H9 (cell line): Measurements from ENCODE around the gene BHLHE40. TPM values are rescaled to one million over a fixed set of nuclear protein-coding genes. Genes with fewer than 3 reads are reported as not detected.
A peak's percentile ranks its signal among the peaks of the same experiment; 100 is the strongest.

Experiments
- DNase-seq: peaks from one replicate; pipeline ENCODE4 v3.0.0-alpha.2; 2017
- H2AFZ ChIP-seq: one replicate; pipeline ENCODE4 v1.6.1; 2013; ENCODE audit warnings: mild to moderate bottlenecking, low read length, control low read depth, moderate library complexity
- H2AK5ac ChIP-seq: 2 replicates; pipeline ENCODE4 v1.6.1; 2013; ENCODE audit warnings: low read length, control low read depth, mixed read lengths; ENCODE audit not compliant: insufficient read length
- H2BK120ac ChIP-seq: one replicate; pipeline ENCODE4 v1.6.1; 2013; ENCODE audit warnings: low read depth, mild to moderate bottlenecking, low read length, control low read depth, inconsistent platforms; ENCODE audit not compliant: poor library complexity, severe bottlenecking
- H2BK12ac ChIP-seq: 2 replicates; pipeline ENCODE4 v1.6.1; 2013; ENCODE audit warnings: low read length, control low read depth, mixed read lengths, low read depth; ENCODE audit not compliant: insufficient read length
- H2BK15ac ChIP-seq: 2 replicates; pipeline ENCODE4 v1.6.1; 2013; ENCODE audit warnings: low read depth, low read length, control low read depth
- H2BK20ac ChIP-seq: one replicate; pipeline ENCODE4 v1.6.1; 2013; ENCODE audit warnings: low read depth, mild to moderate bottlenecking, low read length, control low read depth, inconsistent platforms; ENCODE audit not compliant: poor library complexity, severe bottlenecking
- H2BK5ac ChIP-seq: 2 replicates; pipeline ENCODE4 v1.6.1; 2013; ENCODE audit warnings: low read length, control low read depth, mixed read lengths; ENCODE audit not compliant: insufficient read length
- H3K14ac ChIP-seq: 2 replicates; pipeline ENCODE4 v1.6.1; 2013; ENCODE audit warnings: low read length, control low read depth; ENCODE audit not compliant: insufficient read depth
- H3K18ac ChIP-seq: 2 replicates; pipeline ENCODE4 v1.6.1; 2013; ENCODE audit warnings: low read depth, mild to moderate bottlenecking, mixed read lengths, low read length, control low read depth; ENCODE audit not compliant: insufficient read length
- H3K23ac ChIP-seq: 2 replicates; pipeline ENCODE4 v1.6.1; 2013; ENCODE audit warnings: low read length, control low read depth, mixed read lengths, low read depth; ENCODE audit not compliant: insufficient read length
- H3K23me2 ChIP-seq: 2 replicates; pipeline ENCODE4 v1.6.1; 2013; ENCODE audit warnings: low read depth, mild to moderate bottlenecking, mixed read lengths, low read length, control low read depth; ENCODE audit not compliant: insufficient read length, poor library complexity, severe bottlenecking
- H3K27ac ChIP-seq: 2 replicates; pipeline ENCODE4 v1.5.1; 2013; ENCODE audit warnings: low read length, control low read depth, mixed read lengths, low read depth; ENCODE audit not compliant: insufficient read length
- H3K27me3 ChIP-seq: 2 replicates; pipeline ENCODE4 v1.6.1; 2013; ENCODE audit warnings: low read length, control low read depth, inconsistent platforms; ENCODE audit not compliant: insufficient read depth
- H3K4ac ChIP-seq: 2 replicates; pipeline ENCODE4 v1.6.1; 2013; ENCODE audit warnings: low read depth, mild to moderate bottlenecking, control low read depth, inconsistent platforms, low read length, moderate library complexity
- H3K4me1 ChIP-seq: 2 replicates; pipeline ENCODE4 v1.6.1; 2013; ENCODE audit warnings: low read length, control low read depth, inconsistent platforms; ENCODE audit not compliant: insufficient read depth
- H3K4me2 ChIP-seq: 2 replicates; pipeline ENCODE4 v1.6.1; 2013; ENCODE audit warnings: low read length, control low read depth, mixed read lengths; ENCODE audit not compliant: insufficient read length, insufficient read depth
- H3K56ac ChIP-seq: 2 replicates; pipeline ENCODE4 v1.6.1; 2013; ENCODE audit warnings: low read depth, mild to moderate bottlenecking, mixed read lengths, low read length, control low read depth; ENCODE audit not compliant: insufficient read length
- H3K79me1 ChIP-seq: 2 replicates; pipeline ENCODE4 v1.6.1; 2013; ENCODE audit warnings: low read depth, mild to moderate bottlenecking, moderate library complexity, low read length, control low read depth, inconsistent platforms; ENCODE audit not compliant: insufficient read depth, poor library complexity, severe bottlenecking
- H3K79me2 ChIP-seq: 2 replicates; pipeline ENCODE4 v1.6.1; 2013; ENCODE audit warnings: low read length, control low read depth, inconsistent platforms; ENCODE audit not compliant: insufficient read depth
- H3K9ac ChIP-seq: 2 replicates; pipeline ENCODE4 v1.6.1; 2013; ENCODE audit warnings: low read length, control low read depth, mixed read lengths; ENCODE audit not compliant: insufficient read length; ENCODE audit errors: extremely low read depth
- H3K9me3 ChIP-seq: one replicate; pipeline ENCODE4 v1.6.1; 2013; ENCODE audit warnings: low read depth, low read length, inconsistent platforms; ENCODE audit not compliant: control insufficient read depth
- H3T11ph ChIP-seq: one replicate; pipeline ENCODE4 v1.6.1; 2013; ENCODE audit warnings: mild to moderate bottlenecking, low read length, control low read depth, inconsistent platforms
- H4K20me1 ChIP-seq: one replicate; pipeline ENCODE4 v1.6.1; 2013; ENCODE audit not compliant: control insufficient read depth, insufficient read length, insufficient read depth
- H4K5ac ChIP-seq: 2 replicates; pipeline ENCODE4 v1.6.1; 2013; ENCODE audit warnings: low read depth, mild to moderate bottlenecking, mixed read lengths, low read length, control low read depth; ENCODE audit not compliant: insufficient read length
- H4K8ac ChIP-seq: replicated peaks from 2 replicates; pipeline ENCODE4 v1.6.1; 2013; ENCODE audit warnings: low read length, control low read depth, mixed read lengths, low read depth; ENCODE audit not compliant: insufficient read length
- H4K91ac ChIP-seq: 2 replicates; pipeline ENCODE4 v1.6.1; 2013; ENCODE audit warnings: low read depth, mild to moderate bottlenecking, moderate library complexity, mixed read lengths, low read length, control low read depth; ENCODE audit not compliant: insufficient read length
- H3K27ac Mint-ChIP-seq, 3 experiments: 2 replicates in 2 of 3; 3 replicates in 1 of 3; pipeline ENCODE4 v1.8.0; 2020 to 2021; ENCODE audit warnings: mixed read lengths in 3 of 3, mild to moderate bottlenecking in 1 of 3, moderate library complexity in 1 of 3
- H3K27me3 Mint-ChIP-seq: 2 replicates; pipeline ENCODE4 v1.8.0; 2021; ENCODE audit warnings: low read depth, mild to moderate bottlenecking, moderate library complexity, mixed read lengths
- H3K36me3 Mint-ChIP-seq, 3 experiments: 2 replicates in 2 of 3; 3 replicates in 1 of 3; pipeline ENCODE4 v1.8.0; 2020 to 2021; ENCODE audit warnings: low read depth in 3 of 3, mixed read lengths in 3 of 3; ENCODE audit not compliant: insufficient read depth in 1 of 3
- H3K4me1 Mint-ChIP-seq, 2 experiments: 2 replicates each; pipeline ENCODE4 v1.8.0; 2020; ENCODE audit warnings: mixed read lengths in 2 of 2
- H3K4me3 Mint-ChIP-seq, 2 experiments: 2 replicates in 1 of 2; 3 replicates in 1 of 2; pipeline ENCODE4 v1.8.0; 2020 to 2021; ENCODE audit warnings: mild to moderate bottlenecking in 2 of 2, mixed read lengths in 2 of 2, moderate library complexity in 1 of 2
- H3K9me3 Mint-ChIP-seq, 2 experiments: 2 replicates in 1 of 2; 3 replicates in 1 of 2; pipeline ENCODE4 v1.8.0; 2020; ENCODE audit warnings: mild to moderate bottlenecking in 2 of 2, mixed read lengths in 2 of 2, moderate library complexity in 1 of 2
- CTCF ChIP-seq: fragments of 200-600 bp; sonication (generic); conservative IDR thresholded peaks from 3 replicates; pipeline ENCODE4 v1.8.0; 2021; ENCODE audit warnings: antibody characterized with exemption, mild to moderate bottlenecking
- WGBS: extraction: QIAGEN DNeasy Blood & Tissue Kit; methylation state at CpG from one replicate; pipeline ENCODE4 v1.1.7; 2013; ENCODE audit warnings: missing lambda C conversion rate, low lambda C conversion rate, mixed read lengths; ENCODE audit not compliant: insufficient read length; ENCODE audit errors: extremely low coverage; 5-methylcytosine and 5-hydroxymethylcytosine counted together
- total RNA-seq: library from RNA; stranded (reverse); gene quantifications from 2 replicates; pipeline ENCODE4 v1.2.1, GENCODE V29; 2021

BHLHE40 gene
- total RNA-seq, 1 experiment from 2014 or later = 4.1 TPM

DNA sequence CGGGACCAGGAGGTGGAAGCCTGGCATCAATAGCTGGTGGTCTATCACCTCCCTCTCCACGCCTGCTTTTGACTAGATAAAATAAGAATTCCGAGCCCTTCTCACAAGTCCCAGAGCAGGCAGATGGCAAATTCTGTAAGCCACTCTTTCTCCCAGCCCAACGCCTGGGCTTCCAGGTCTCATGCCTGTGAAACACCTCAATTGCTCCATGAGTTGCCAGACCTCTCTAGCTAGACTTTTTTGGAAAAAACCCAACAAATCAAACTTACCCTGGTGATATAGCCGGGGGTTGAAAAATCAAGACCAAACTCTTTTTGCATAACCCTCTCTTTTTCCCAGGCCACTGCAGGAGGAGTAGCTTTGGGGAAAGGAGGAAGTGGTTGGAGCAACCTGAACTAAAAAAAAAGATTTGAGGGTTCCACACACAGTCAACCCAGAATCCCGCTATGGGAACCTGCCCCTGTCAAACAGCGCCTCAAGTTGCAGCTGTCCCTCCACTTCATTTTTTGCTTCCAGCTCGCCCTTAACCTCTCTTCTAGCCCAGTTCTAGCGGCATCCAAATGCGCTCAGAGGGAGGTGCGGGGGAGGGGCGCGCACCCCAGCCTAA, 7.0 kb downstream of the BHLHE40 start:
- Mint-ChIP-seq H3K36me3 (peaks cover 3 to 11% (median 7%) of the 10 kb centered on the region in 3 experiments; a peak in 4 of 7 replicates), H3K27me3 (peaks cover 35% of the 10 kb centered on the region), H3K4me3 (peak overlapping the region; percentile 71 to 83), H3K9me3 (no peaks in the 10 kb centered on the region), H3K4me1 (peaks cover 34 to 37% of the 10 kb centered on the region in 2 experiments), H3K27ac (peak overlapping the region; percentile 24 to 70 (median 28); a peak in 3 of 7 replicates)
- Histone ChIP-seq H3T11ph (no peak overlapping the region), H3K4me2 (peak overlapping the region; percentile 49), H4K20me1 (no peaks in the 10 kb centered on the region), H3K79me1 (no peaks in the 10 kb centered on the region), H2AK5ac (no peak overlapping the region), H3K4me1 (peaks cover 3% of the 10 kb centered on the region; the same call in 1 of the 2 replicates), H3K56ac (no peak overlapping the region), H3K18ac (peak overlapping the region; percentile 43), H3K14ac (peak overlapping the region; percentile 71), H2BK12ac (no peak overlapping the region), H3K79me2 (no peaks in the 10 kb centered on the region), H3K27me3 (no peaks in the 10 kb centered on the region), H3K9ac (no peak overlapping the region), H2BK5ac (no peak overlapping the region), H4K91ac (no peak overlapping the region), H3K23me2 (peaks cover 4% of the 10 kb centered on the region), H4K8ac (no peak overlapping the region), H3K27ac (no peak overlapping the region), H3K23ac (no peak overlapping the region), H2AFZ (no peak overlapping the region), H4K5ac (no peak overlapping the region), H2BK20ac (no peak overlapping the region), H3K9me3 (no peaks in the 10 kb centered on the region), H3K4ac (no peak overlapping the region), H2BK120ac (no peak overlapping the region), H2BK15ac (no peak overlapping the region)
- no CpG with 5 or more reads among the region's 13 CpGs for WGBS
- no peak for DNase-seq
- TF ChIP-seq CTCF = no peak
